Ramos (cell line): ENCODE results near the gene RSPH6A.
"Not testable (repeated sequence)": the region's sequence is repeated elsewhere in the genome, so short reads cannot be mapped to it uniquely, and the experiment has no call there.

ENCODE experiments used
- in situ Hi-C: fragments of 300-500 bp; cut with MboI; formaldehyde crosslinking; loops from one replicate; pipeline ENCODE4 v1.14.3; 2022; ENCODE audit warnings: low sequenced_read_pairs; ENCODE audit not compliant: unreplicated experiment

RSPH6A gene

GRCh38 chr19:45804959-45805230 is 10.2 kb downstream of the RSPH6A start:
- in situ Hi-C loops, result no loop called here

GRCh38 chr19:45804140-45804958 is 10.8 kb downstream of the RSPH6A start:
- in situ Hi-C loops, result no loop called here

- in situ Hi-C loops, result no loop called here
Measured at GRCh38 chr19:45801603-45802175, 13.4 kb downstream of the RSPH6A start.

GRCh38 chr19:45800070-45800553 is 15.0 kb downstream of the RSPH6A start:
- in situ Hi-C loops, result no loop called here

GRCh38 chr19:45799541-45799940 is 15.6 kb downstream of the RSPH6A start:
- in situ Hi-C loops, result not testable (repeated sequence)

- in situ Hi-C loops, result no loop called here
Measured at GRCh38 chr19:45798995-45799517, 16.1 kb downstream of the RSPH6A start.

- in situ Hi-C loops, result no loop called here
Measured at GRCh38 chr19:45794627-45795026, 20.5 kb downstream of the RSPH6A start.

- in situ Hi-C loops, result no loop called here
Measured at GRCh38 chr19:45793876-45794275, 21.2 kb downstream of the RSPH6A start.

- in situ Hi-C loops, result no loop called here
Measured at GRCh38 chr19:45793178-45793564, 21.9 kb downstream of the RSPH6A start.

GRCh38 chr19:45792470-45793177 is 22.5 kb downstream of the RSPH6A start, which contains the start of gene DMWD:
Gene DMWD (minus strand): TSS chr19:45792845. CDS start chr19:45792756, 89 bp downstream.
- in situ Hi-C loops, result no loop called here

- in situ Hi-C loops, result no loop called here
Measured at GRCh38 chr19:45791744-45792469, 23.2 kb downstream of the RSPH6A start.

- in situ Hi-C loops, result no loop called here
Measured at GRCh38 chr19:45790942-45791341, 24.2 kb downstream of the RSPH6A start.

- in situ Hi-C loops, result no loop called here
Measured at GRCh38 chr19:45789035-45789786, 25.9 kb downstream of the RSPH6A start.

GRCh38 chr19:45786533-45786894 is 28.6 kb downstream of the RSPH6A start:
- in situ Hi-C loops, result no loop called here

- in situ Hi-C loops, result no loop called here
Measured at GRCh38 chr19:45785781-45786532, 29.2 kb downstream of the RSPH6A start.

GRCh38 chr19:45785097-45785496 is 30.0 kb downstream of the RSPH6A start:
- in situ Hi-C loops, result no loop called here

GRCh38 chr19:45784096-45784495 is 31.0 kb downstream of the RSPH6A start:
- in situ Hi-C loops, result no loop called here

GRCh38 chr19:45782820-45783785 is 32.0 kb downstream of the RSPH6A start:
- in situ Hi-C loops, result no loop called here
